Keratinocyte (primary cell): ENCODE measurements around the gene ZNF416. TPM values are rescaled to one million over a fixed set of nuclear protein-coding genes. Genes with fewer than 3 reads are reported as not detected.
A peak's percentile ranks its signal among the peaks of the same experiment; 100 is the strongest.

Source experiments
- DNase-seq: peaks from one replicate; pipeline ENCODE4 v3.0.0-alpha.2; 2011; ENCODE audit warnings: low read depth, missing footprints, low spot score
- FAIRE-seq: peaks from 2 replicates; lab custom pipeline; 2011; peaks lifted over from hg19 to GRCh38; lab: Jason Lieb, UNC
- H2AFZ ChIP-seq: 2 replicates; pipeline ENCODE4 v1.6.0; 2012; ENCODE audit warnings: low read length, control low read depth, inconsistent platforms; ENCODE audit not compliant: control insufficient read depth
- H3K27ac ChIP-seq: 2 replicates; pipeline ENCODE4 v1.5.1; 2011; ENCODE audit warnings: low read length; ENCODE audit not compliant: control insufficient read depth, insufficient read depth
- H3K27me3 ChIP-seq: 3 replicates; pipeline ENCODE4 v1.6.0; 2011; ENCODE audit warnings: low read length; ENCODE audit not compliant: control insufficient read depth, insufficient read depth; ENCODE audit errors: extremely low read depth
- H3K36me3 ChIP-seq, 2 experiments: 2 replicates in 1 of 2; 3 replicates in 1 of 2; pipeline ENCODE4 v1.5.1; 2011; ENCODE audit warnings: low read length in 2 of 2, mild to moderate bottlenecking in 1 of 2; ENCODE audit not compliant: control insufficient read depth in 2 of 2, insufficient read depth in 2 of 2; ENCODE audit errors: extremely low read depth in 1 of 2
- H3K4me1 ChIP-seq: 3 replicates; pipeline ENCODE4 v1.5.1; 2011; ENCODE audit warnings: low read length; ENCODE audit not compliant: control insufficient read depth, insufficient read depth; ENCODE audit errors: extremely low read depth
- H3K4me2 ChIP-seq: 3 replicates; pipeline ENCODE4 v1.6.0; 2011; ENCODE audit warnings: low read depth, low read length; ENCODE audit not compliant: control insufficient read depth, insufficient read depth; ENCODE audit errors: extremely low read depth
- H3K4me3 ChIP-seq, 3 experiments: fragments of 200-600 bp in 1 of 3; sonication (generic) in 1 of 3; 2 replicates in 2 of 3; 3 replicates in 1 of 3; pipeline ENCODE4 v1.5.1; 2011 to 2016; ENCODE audit warnings: low read length in 3 of 3, mild to moderate bottlenecking in 3 of 3, control low read depth in 2 of 3, inconsistent platforms in 1 of 3, low read depth in 1 of 3, mixed read lengths in 1 of 3, mixed run types in 1 of 3, moderate library complexity in 1 of 3; ENCODE audit not compliant: control insufficient read depth in 2 of 3, insufficient read depth in 2 of 3; ENCODE audit errors: extremely low read depth in 1 of 3
- H3K79me2 ChIP-seq: 2 replicates; pipeline ENCODE4 v1.6.0; 2012; ENCODE audit warnings: low read length; ENCODE audit not compliant: control insufficient read depth, insufficient read depth
- H3K9ac ChIP-seq: 3 replicates; pipeline ENCODE4 v1.6.0; 2011; ENCODE audit warnings: low read length; ENCODE audit not compliant: control insufficient read depth, insufficient read depth; ENCODE audit errors: extremely low read depth
- H3K9me1 ChIP-seq: 3 replicates; pipeline ENCODE4 v1.6.0; 2011; ENCODE audit warnings: low read length; ENCODE audit not compliant: control insufficient read depth, insufficient read depth; ENCODE audit errors: extremely low read depth
- H3K9me3 ChIP-seq: 2 replicates; pipeline ENCODE4 v1.5.1; 2012; ENCODE audit warnings: low read depth, low read length; ENCODE audit not compliant: control insufficient read depth
- H4K20me1 ChIP-seq: 3 replicates; pipeline ENCODE4 v1.6.0; 2011; ENCODE audit warnings: low read length; ENCODE audit not compliant: control insufficient read depth, insufficient read depth; ENCODE audit errors: extremely low read depth
- CTCF ChIP-seq, 3 experiments: IDR thresholded peaks in 1 of 3; conservative IDR thresholded peaks in 1 of 3; optimal IDR thresholded peaks in 1 of 3; 2 replicates in 2 of 3; 3 replicates in 1 of 3; pipeline versions ENCODE3 to v1.5.1; 2011; ENCODE audit warnings: low read length in 3 of 3, mild to moderate bottlenecking in 3 of 3, moderate library complexity in 2 of 3, control low read depth in 1 of 3, inconsistent platforms in 1 of 3; ENCODE audit not compliant: insufficient read depth in 2 of 3; ENCODE audit errors: extremely low read depth in 1 of 3
- EZH2 ChIP-seq: IDR thresholded peaks from one replicate; pipeline ENCODE4 v1.6.1; 2012; ENCODE audit warnings: inconsistent platforms, mild to moderate bottlenecking, low read length, moderate library complexity
- dilution Hi-C: fragments of 300-500 bp; cut with MboI; formaldehyde crosslinking; loops from one replicate; pipeline ENCODE4 v1.7.0; 2020; ENCODE audit warnings: low sequenced_read_pairs; ENCODE audit not compliant: extremely low pct_ligation_motif_present
- polyA plus RNA-seq, 5 experiments: library from polyadenylated mRNA; depleted of rRNA in 3 of 5; stranded (reverse) in 3 of 5; stranded (forward) in 1 of 5; unstranded in 1 of 5; fragments of >200 nt; gene quantifications; 1 replicate in 1 of 5; 2 replicates in 3 of 5; 3 replicates in 1 of 5; pipeline versions ENCODE4 v1.2.1 to v1.2.3, GENCODE V29; 2011 to 2012; ENCODE audit warnings: missing spikeins in 2 of 5, low read depth in 1 of 5, low replicate concordance in 1 of 5

ZNF416 gene
- polyA plus RNA-seq, 1 donor (not counting 4 experiments of a cell fraction or from before 2014, with no cell fraction given), result 4.4 TPM

DNA sequence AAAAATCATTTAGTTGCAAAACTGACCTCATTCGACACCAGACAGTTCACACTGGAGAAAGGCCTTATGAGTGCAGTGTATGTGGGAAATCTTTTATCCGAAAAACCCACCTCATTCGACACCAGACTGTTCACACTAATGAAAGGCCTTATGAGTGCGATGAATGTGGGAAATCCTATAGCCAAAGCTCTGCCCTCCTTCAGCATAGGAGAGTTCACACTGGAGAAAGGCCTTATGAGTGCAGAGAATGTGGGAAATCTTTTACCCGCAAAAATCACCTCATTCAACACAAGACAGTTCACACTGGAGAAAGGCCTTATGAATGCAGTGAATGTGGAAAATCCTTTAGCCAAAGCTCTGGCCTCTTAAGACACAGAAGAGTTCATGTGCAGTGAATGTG, 28.2 kb upstream of the ZNF416 start:
- DNase-seq, result no peak
- Histone ChIP-seq H4K20me1 (no peaks in the 10 kb centered on the region), H3K4me1 (no peaks in the 10 kb centered on the region), H3K9me1 (no peaks in the 10 kb centered on the region), H3K27ac (no peak overlapping the region), H3K4me3 (no peak overlapping the region), H3K36me3 (peaks cover 10% of the 10 kb centered on the region in 2 experiments), H3K79me2 (peaks cover 3% of the 10 kb centered on the region), H3K27me3 (no peaks in the 10 kb centered on the region), H3K9ac (no peak overlapping the region), H3K9me3 (no peaks in the 10 kb centered on the region), H3K4me2 (no peak overlapping the region), H2AFZ (no peak overlapping the region)
- dilution Hi-C loops, result no loop called here
- FAIRE-seq, result no peak
- TF ChIP-seq CTCF (optimal IDR thresholded peaks at IDR 0.05 in 1 of 3, IDR thresholded peaks at IDR 0.05 in 1 of 3, conservative IDR thresholded peaks at IDR 0.05 in 1 of 3; ENCODE audit: extremely low read depth in 1 of 3, insufficient read depth in 2 of 3, low read length in 3 of 3) (no peak), EZH2 (no peak)

- Histone ChIP-seq H3K27ac (peak within 1 kb of the TSS; percentile 16), H3K9me1 (no peaks in the 10 kb centered on the region), H3K9ac (peak within 1 kb of the TSS; percentile 71), H4K20me1 (no peaks in the 10 kb centered on the region), H3K36me3 (peaks cover 0 to 3% of the 10 kb centered on the region in 2 experiments), H3K4me3 (peak within 1 kb of the TSS; percentile 77 to 87 (median 85)), H3K79me2 (peaks cover 15% of the 10 kb centered on the region), H2AFZ (peak within 1 kb of the TSS; percentile 97), H3K4me2 (peak within 1 kb of the TSS; percentile 93), H3K4me1 (peaks cover 5% of the 10 kb centered on the region), H3K9me3 (no peaks in the 10 kb centered on the region), H3K27me3 (no peaks in the 10 kb centered on the region)
- FAIRE-seq (peak; percentile 95), DNase-seq (peak; percentile 49)
- TF ChIP-seq EZH2 (no peak), CTCF (optimal IDR thresholded peaks at IDR 0.05 in 1 of 3, IDR thresholded peaks at IDR 0.05 in 1 of 3, conservative IDR thresholded peaks at IDR 0.05 in 1 of 3; ENCODE audit: extremely low read depth in 1 of 3, insufficient read depth in 2 of 3, low read length in 3 of 3) (no peak)
- dilution Hi-C loops, result no loop called here
Observed at GRCh38 chr19:57599761-57600383, 21.2 kb upstream of the ZNF416 start, which contains the start of gene ZNF530. TSS of gene ZNF530 (plus strand) at chr19:57599885. CDS start at chr19:57604346, 4,461 bp downstream.
